GM23248 (cell line): Measurements from ENCODE around the gene ARHGEF11.

Experiments used
- EZH2 ChIP-seq: fragments of 200-600 bp; sonication (generic); IDR thresholded peaks from 2 replicates; pipeline ENCODE4 v1.6.1; 2018; ENCODE audit warnings: antibody characterized with exemption, mild to moderate bottlenecking; ENCODE audit not compliant: insufficient read depth, poor library complexity, severe bottlenecking
- EZH2phosphoT487 ChIP-seq: fragments of 200-600 bp; sonication (generic); IDR thresholded peaks from 2 replicates; pipeline ENCODE4 v1.6.1; 2018; ENCODE audit warnings: antibody characterized with exemption, moderate library complexity, mild to moderate bottlenecking, low read depth; ENCODE audit not compliant: insufficient read depth

DNA sequence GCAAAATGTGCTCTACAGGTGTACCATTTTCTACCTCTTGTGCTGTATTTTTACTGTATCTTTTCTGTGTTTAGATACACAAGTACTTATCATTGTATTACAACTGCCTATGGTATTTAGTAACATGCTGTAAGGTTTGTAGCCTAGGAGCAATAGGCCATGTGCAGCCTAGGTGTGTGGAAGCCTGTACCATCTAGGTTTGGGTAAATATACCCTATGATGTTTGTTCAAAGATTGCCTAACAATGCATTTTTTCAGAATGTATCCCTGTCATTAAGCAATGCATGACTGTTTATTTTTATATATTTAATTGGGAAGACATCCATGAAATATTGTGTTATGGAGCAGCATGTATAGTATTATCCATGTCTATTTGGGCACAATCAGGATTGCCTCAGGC is 43.1 kb upstream of the ARHGEF11 start:
- TF ChIP-seq EZH2 (no peak), EZH2phosphoT487 (no peak)
